Erythroblast (primary cell): Measurements from ENCODE around the gene RNF152.

ENCODE experiments used
- DNase-seq, 2 experiments: peaks; one replicate each; lab custom pipeline; 2025; lab: John Stamatoyannopoulos, UW
- GATA1 ChIP-seq: IDR thresholded peaks from 2 replicates; pipeline ENCODE4 v1.6.1; 2011; ENCODE audit warnings: low read depth, mild to moderate bottlenecking, control low read depth, low read length, moderate library complexity
- POLR2A ChIP-seq: IDR thresholded peaks from 2 replicates; pipeline ENCODE4 v1.6.1; 2011; ENCODE audit warnings: mild to moderate bottlenecking, low read length

Gene RNF152

GRCh38 chr18:61892683-61893308 lies at the start of gene RNF152:
Gene RNF152 (minus strand): TSS chr18:61893007. CDS start chr18:61816463, 76,544 bp downstream.
- no peak for DNase-seq
- TF ChIP-seq GATA1 = no peak

- TF ChIP-seq POLR2A = no peak
- TF ChIP-seq GATA1 = no peak
- DNase-seq = no peak
These were observed 49.2 kb upstream of the RNF152 start for GRCh38 chr18:61941948-61942471.

GRCh38 chr18:61939046-61939674 lies 46.4 kb upstream of the RNF152 start:
- TF ChIP-seq GATA1 (no peak), POLR2A (no peak)
- DNase-seq = no peak

- DNase-seq = no peak
- TF ChIP-seq POLR2A = no peak
- no peak for TF ChIP-seq GATA1
These were observed 42.6 kb upstream of the RNF152 start for GRCh38 chr18:61935362-61935761.

GRCh38 chr18:61931654-61932379 lies 39.0 kb upstream of the RNF152 start:
- DNase-seq = no peak
- TF ChIP-seq GATA1 (no peak), POLR2A (no peak)

- no peak for DNase-seq
- TF ChIP-seq GATA1 (no peak), POLR2A (no peak)
These were observed 37.3 kb upstream of the RNF152 start for GRCh38 chr18:61929881-61930640.

- TF ChIP-seq GATA1 (no peak), POLR2A (no peak)
- DNase-seq = no peak
These were observed 33.7 kb upstream of the RNF152 start for GRCh38 chr18:61926532-61926931.

GRCh38 chr18:61924550-61924949 lies 31.7 kb upstream of the RNF152 start:
- no peak for DNase-seq
- no peak for TF ChIP-seq POLR2A
- no peak for TF ChIP-seq GATA1

- DNase-seq = no peak
- TF ChIP-seq POLR2A (no peak), GATA1 (no peak)
These were observed 29.6 kb upstream of the RNF152 start for GRCh38 chr18:61922435-61922834.

- no peak for DNase-seq
- TF ChIP-seq POLR2A (no peak), GATA1 (no peak)
These were observed 28.9 kb upstream of the RNF152 start for GRCh38 chr18:61921621-61922235.

GRCh38 chr18:61917818-61918217 lies 25.0 kb upstream of the RNF152 start:
- DNase-seq = no peak
- TF ChIP-seq GATA1 (no peak), POLR2A (no peak)

GRCh38 chr18:61912476-61912875 lies 19.7 kb upstream of the RNF152 start:
- TF ChIP-seq POLR2A (no peak), GATA1 (no peak)

GRCh38 chr18:61910101-61910500 lies 17.3 kb upstream of the RNF152 start:
- DNase-seq = no peak
- TF ChIP-seq POLR2A = no peak
- TF ChIP-seq GATA1 = no peak

More at GRCh38 chr18:61912476-61912875, 19.7 kb upstream of the RNF152 start:
- DNase-seq = no peak
